ENCODE data around the gene TTK. TPM values are rescaled to one million over a fixed set of nuclear protein-coding genes. Genes with fewer than 3 reads are reported as not detected.

Gene TTK
- total and polyA plus RNA-seq, 2 experiments from 2014 or later = 50.7 to 79.6 TPM

DNA sequence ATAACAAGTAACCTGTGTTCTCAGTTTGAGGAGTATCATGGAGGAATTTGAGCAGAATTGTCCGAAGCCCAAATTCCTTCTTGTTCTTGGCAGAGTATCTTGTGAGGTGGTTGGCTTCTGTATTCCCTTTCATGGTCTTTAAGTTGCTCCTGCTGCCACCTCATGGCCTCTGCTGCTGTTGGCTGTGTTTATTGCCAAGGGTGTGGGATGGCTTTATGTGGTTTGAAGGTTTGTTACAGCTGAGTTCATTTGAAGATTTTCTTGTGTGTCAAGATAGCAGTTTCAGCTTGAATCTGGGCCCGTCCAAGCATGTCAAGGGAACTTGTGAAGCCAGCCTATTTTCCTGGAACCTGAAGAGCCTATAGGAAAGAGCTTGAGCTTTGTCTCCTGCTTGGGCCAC lies 20.2 kb upstream of the TTK start:
- no peaks in the 10 kb centered on the region for H3K79me2 ChIP-seq (replicated peaks; ENCODE audit: insufficient read depth)
- DNase-seq (ENCODE audit: low spot score) = peak; percentile 56
- H3K27ac ChIP-seq (ENCODE audit: low read depth) = no peak overlapping the region
- H3K4me1 ChIP-seq (ENCODE audit: insufficient read depth) = no peaks in the 10 kb centered on the region
- TF ChIP-seq, protein P1, sequence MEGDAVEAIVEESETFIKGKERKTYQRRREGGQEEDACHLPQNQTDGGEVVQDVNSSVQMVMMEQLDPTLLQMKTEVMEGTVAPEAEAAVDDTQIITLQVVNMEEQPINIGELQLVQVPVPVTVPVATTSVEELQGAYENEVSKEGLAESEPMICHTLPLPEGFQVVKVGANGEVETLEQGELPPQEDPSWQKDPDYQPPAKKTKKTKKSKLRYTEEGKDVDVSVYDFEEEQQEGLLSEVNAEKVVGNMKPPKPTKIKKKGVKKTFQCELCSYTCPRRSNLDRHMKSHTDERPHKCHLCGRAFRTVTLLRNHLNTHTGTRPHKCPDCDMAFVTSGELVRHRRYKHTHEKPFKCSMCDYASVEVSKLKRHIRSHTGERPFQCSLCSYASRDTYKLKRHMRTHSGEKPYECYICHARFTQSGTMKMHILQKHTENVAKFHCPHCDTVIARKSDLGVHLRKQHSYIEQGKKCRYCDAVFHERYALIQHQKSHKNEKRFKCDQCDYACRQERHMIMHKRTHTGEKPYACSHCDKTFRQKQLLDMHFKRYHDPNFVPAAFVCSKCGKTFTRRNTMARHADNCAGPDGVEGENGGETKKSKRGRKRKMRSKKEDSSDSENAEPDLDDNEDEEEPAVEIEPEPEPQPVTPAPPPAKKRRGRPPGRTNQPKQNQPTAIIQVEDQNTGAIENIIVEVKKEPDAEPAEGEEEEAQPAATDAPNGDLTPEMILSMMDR (conservative IDR thresholded peaks at IDR 0.05; ENCODE audit: low read depth in 2 of 2) = peak; percentile 25 to 57; a peak in 3 of 4 replicates
- no peak for TF ChIP-seq EZH2 (IDR thresholded peaks at IDR 0.05; ENCODE audit: low read depth, unreplicated experiment)
- no peak overlapping the region for H3K4me3 Mint-ChIP-seq
- H3K4me1 Mint-ChIP-seq = no peaks in the 10 kb centered on the region
- no peaks in the 10 kb centered on the region for H3K9me2 ChIP-seq (ENCODE audit: insufficient read depth)
- H3K36me3 Mint-ChIP-seq (ENCODE audit: low read depth) = no peaks in the 10 kb centered on the region
- no peaks in the 10 kb centered on the region for H3K27me3 Mint-ChIP-seq (ENCODE audit: insufficient read depth, low read depth, poor library complexity)
- no peaks in the 10 kb centered on the region for H3F3A ChIP-seq (replicated peaks; ENCODE audit: low read depth)
- H3K27ac Mint-ChIP-seq = no peak overlapping the region
- no peak overlapping the region for H2AFZ ChIP-seq
- no peaks in the 10 kb centered on the region for H3K36me3 ChIP-seq (ENCODE audit: insufficient read depth)
- ATAC-seq = peak; percentile 88
- no peak overlapping the region for H3K4me3 ChIP-seq
- no peaks in the 10 kb centered on the region for H3K27me3 ChIP-seq (ENCODE audit: insufficient read depth)
- no peaks in the 10 kb centered on the region for H3K9me3 Mint-ChIP-seq
- no peaks in the 10 kb centered on the region for H4K20me1 ChIP-seq (replicated peaks; ENCODE audit: insufficient read depth)
- H3K4me2 ChIP-seq = no peak overlapping the region

DNA sequence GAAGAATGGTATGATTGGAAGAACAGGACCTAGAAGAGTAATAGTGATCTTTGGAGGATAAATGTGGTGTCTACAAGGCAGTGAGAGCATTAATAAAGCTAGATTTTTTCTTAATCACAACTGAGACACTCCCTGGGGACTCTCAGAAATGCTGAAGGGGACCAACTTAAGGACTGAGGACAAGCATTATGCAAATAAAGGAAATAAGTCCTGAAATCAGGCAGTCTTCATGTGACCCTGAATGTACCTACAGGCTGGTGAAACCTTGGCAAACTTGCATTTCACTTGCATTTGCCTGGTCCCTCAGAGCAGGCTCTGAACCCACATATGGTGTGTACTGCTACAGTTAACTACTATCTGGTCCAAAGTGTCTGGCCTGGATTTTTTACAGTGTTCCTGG lies 19.3 kb upstream of the TTK start:
- Histone ChIP-seq H2AFZ (no peak overlapping the region), H3K9me2 (ENCODE audit: insufficient read depth) (no peaks in the 10 kb centered on the region), H3K4me3 (no peak overlapping the region), H3K27me3 (ENCODE audit: insufficient read depth) (no peaks in the 10 kb centered on the region), H3K27ac (ENCODE audit: low read depth) (no peak overlapping the region), H3K36me3 (ENCODE audit: insufficient read depth) (no peaks in the 10 kb centered on the region), H3K4me2 (no peak overlapping the region), H3K4me1 (ENCODE audit: insufficient read depth) (no peaks in the 10 kb centered on the region), H4K20me1 (replicated peaks; ENCODE audit: insufficient read depth) (no peaks in the 10 kb centered on the region), H3F3A (replicated peaks; ENCODE audit: low read depth) (no peaks in the 10 kb centered on the region), H3K79me2 (replicated peaks; ENCODE audit: insufficient read depth) (no peaks in the 10 kb centered on the region)
- DNase-seq (ENCODE audit: low spot score) (no peak), ATAC-seq (no peak)
- Mint-ChIP-seq H3K4me1 (no peaks in the 10 kb centered on the region), H3K27me3 (ENCODE audit: insufficient read depth, low read depth, poor library complexity) (no peaks in the 10 kb centered on the region), H3K9me3 (no peaks in the 10 kb centered on the region), H3K36me3 (ENCODE audit: low read depth) (no peaks in the 10 kb centered on the region), H3K4me3 (no peak overlapping the region), H3K27ac (no peak overlapping the region)
- TF ChIP-seq, protein P2, sequence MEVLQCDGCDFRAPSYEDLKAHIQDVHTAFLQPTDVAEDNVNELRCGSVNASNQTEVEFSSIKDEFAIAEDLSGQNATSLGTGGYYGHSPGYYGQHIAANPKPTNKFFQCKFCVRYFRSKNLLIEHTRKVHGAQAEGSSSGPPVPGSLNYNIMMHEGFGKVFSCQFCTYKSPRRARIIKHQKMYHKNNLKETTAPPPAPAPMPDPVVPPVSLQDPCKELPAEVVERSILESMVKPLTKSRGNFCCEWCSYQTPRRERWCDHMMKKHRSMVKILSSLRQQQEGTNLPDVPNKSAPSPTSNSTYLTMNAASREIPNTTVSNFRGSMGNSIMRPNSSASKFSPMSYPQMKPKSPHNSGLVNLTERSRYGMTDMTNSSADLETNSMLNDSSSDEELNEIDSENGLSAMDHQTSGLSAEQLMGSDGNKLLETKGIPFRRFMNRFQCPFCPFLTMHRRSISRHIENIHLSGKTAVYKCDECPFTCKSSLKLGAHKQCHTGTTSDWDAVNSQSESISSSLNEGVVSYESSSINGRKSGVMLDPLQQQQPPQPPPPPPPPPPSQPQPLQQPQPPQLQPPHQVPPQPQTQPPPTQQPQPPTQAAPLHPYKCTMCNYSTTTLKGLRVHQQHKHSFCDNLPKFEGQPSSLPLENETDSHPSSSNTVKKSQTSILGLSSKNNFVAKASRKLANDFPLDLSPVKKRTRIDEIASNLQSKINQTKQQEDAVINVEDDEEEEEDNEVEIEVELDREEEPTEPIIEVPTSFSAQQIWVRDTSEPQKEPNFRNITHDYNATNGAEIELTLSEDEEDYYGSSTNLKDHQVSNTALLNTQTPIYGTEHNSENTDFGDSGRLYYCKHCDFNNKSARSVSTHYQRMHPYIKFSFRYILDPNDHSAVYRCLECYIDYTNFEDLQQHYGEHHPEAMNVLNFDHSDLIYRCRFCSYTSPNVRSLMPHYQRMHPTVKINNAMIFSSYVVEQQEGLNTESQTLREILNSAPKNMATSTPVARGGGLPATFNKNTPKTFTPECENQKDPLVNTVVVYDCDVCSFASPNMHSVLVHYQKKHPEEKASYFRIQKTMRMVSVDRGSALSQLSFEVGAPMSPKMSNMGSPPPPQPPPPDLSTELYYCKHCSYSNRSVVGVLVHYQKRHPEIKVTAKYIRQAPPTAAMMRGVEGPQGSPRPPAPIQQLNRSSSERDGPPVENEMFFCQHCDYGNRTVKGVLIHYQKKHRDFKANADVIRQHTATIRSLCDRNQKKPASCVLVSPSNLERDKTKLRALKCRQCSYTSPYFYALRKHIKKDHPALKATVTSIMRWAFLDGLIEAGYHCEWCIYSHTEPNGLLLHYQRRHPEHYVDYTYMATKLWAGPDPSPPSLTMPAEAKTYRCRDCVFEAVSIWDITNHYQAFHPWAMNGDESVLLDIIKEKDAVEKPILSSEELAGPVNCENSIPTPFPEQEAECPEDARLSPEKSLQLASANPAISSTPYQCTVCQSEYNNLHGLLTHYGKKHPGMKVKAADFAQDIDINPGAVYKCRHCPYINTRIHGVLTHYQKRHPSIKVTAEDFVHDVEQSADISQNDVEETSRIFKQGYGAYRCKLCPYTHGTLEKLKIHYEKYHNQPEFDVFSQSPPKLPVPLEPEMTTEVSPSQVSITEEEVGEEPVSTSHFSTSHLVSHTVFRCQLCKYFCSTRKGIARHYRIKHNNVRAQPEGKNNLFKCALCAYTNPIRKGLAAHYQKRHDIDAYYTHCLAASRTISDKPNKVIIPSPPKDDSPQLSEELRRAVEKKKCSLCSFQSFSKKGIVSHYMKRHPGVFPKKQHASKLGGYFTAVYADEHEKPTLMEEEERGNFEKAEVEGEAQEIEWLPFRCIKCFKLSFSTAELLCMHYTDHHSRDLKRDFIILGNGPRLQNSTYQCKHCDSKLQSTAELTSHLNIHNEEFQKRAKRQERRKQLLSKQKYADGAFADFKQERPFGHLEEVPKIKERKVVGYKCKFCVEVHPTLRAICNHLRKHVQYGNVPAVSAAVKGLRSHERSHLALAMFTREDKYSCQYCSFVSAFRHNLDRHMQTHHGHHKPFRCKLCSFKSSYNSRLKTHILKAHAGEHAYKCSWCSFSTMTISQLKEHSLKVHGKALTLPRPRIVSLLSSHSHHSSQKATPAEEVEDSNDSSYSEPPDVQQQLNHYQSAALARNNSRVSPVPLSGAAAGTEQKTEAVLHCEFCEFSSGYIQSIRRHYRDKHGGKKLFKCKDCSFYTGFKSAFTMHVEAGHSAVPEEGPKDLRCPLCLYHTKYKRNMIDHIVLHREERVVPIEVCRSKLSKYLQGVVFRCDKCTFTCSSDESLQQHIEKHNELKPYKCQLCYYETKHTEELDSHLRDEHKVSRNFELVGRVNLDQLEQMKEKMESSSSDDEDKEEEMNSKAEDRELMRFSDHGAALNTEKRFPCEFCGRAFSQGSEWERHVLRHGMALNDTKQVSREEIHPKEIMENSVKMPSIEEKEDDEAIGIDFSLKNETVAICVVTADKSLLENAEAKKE (CRISPR knock-in tag; IDR thresholded peaks at IDR 0.05) = no peak
- TF ChIP-seq CREB1 (CRISPR knock-in tag; IDR thresholded peaks at IDR 0.05; ENCODE audit: low read depth) (no peak), POLR2AphosphoS5 (IDR thresholded peaks at IDR 0.05; ENCODE audit: low read depth) (no peak), NANOG (IDR thresholded peaks at IDR 0.05; ENCODE audit: borderline replicate concordance) (no peak), ZNF114 (CRISPR knock-in tag; IDR thresholded peaks at IDR 0.05) (no peak), EZH2 (IDR thresholded peaks at IDR 0.05; ENCODE audit: low read depth, unreplicated experiment) (no peak)
- TF ChIP-seq, protein P1 (conservative IDR thresholded peaks at IDR 0.05; ENCODE audit: low read depth in 2 of 2) = no peak
- TF ChIP-seq, protein P3, sequence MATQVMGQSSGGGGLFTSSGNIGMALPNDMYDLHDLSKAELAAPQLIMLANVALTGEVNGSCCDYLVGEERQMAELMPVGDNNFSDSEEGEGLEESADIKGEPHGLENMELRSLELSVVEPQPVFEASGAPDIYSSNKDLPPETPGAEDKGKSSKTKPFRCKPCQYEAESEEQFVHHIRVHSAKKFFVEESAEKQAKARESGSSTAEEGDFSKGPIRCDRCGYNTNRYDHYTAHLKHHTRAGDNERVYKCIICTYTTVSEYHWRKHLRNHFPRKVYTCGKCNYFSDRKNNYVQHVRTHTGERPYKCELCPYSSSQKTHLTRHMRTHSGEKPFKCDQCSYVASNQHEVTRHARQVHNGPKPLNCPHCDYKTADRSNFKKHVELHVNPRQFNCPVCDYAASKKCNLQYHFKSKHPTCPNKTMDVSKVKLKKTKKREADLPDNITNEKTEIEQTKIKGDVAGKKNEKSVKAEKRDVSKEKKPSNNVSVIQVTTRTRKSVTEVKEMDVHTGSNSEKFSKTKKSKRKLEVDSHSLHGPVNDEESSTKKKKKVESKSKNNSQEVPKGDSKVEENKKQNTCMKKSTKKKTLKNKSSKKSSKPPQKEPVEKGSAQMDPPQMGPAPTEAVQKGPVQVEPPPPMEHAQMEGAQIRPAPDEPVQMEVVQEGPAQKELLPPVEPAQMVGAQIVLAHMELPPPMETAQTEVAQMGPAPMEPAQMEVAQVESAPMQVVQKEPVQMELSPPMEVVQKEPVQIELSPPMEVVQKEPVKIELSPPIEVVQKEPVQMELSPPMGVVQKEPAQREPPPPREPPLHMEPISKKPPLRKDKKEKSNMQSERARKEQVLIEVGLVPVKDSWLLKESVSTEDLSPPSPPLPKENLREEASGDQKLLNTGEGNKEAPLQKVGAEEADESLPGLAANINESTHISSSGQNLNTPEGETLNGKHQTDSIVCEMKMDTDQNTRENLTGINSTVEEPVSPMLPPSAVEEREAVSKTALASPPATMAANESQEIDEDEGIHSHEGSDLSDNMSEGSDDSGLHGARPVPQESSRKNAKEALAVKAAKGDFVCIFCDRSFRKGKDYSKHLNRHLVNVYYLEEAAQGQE (IDR thresholded peaks at IDR 0.05; ENCODE audit: unreplicated experiment) = no peak
